ENCODE measurements around the gene FAM174B. TPM values are rescaled to one million over a fixed set of nuclear protein-coding genes. Genes with fewer than 3 reads are reported as not detected.

The FAM174B gene
- total and polyA plus RNA-seq, 2 experiments from 2014 or later, result 15.0 to 21.8 TPM

DNA sequence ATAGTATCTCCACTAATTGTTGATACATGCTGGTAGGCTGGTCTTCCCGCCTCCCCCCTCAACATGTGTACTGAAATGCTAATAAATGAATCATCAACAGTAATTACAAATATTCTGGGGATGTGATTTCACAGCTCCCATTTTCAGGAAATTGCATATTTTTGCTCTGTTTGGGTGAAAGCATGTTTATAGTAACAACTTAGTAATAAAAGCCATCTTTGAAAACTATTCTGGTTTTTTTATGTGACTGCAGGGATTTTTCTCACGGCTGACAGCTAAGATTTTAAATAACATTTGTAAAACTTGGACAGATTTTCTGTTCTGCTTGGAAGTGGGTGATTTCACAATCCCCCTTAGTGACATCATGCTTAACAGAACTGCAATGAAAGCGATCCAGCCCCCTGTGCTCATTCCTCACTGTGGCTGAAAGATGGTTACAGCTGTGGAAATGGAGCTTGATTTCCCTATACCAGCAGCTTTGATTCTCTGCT lies 25.6 kb upstream of the FAM174B start (continued):
- TF ChIP-seq CTCF (conservative IDR thresholded peaks at IDR 0.05; ENCODE audit: low read depth in 2 of 2) (no peak), REST (IDR thresholded peaks at IDR 0.05; ENCODE audit: unreplicated experiment) (no peak), JUNB (IDR thresholded peaks at IDR 0.05; ENCODE audit: unreplicated experiment) (no peak)

GRCh38 chr15:92677999-92678398 lies 22.4 kb upstream of the FAM174B start:
- Histone ChIP-seq H3K4me2 (no peak overlapping the region), H3K79me2 (replicated peaks; ENCODE audit: insufficient read depth) (no peaks in the 10 kb centered on the region), H3K9me2 (ENCODE audit: insufficient read depth) (no peaks in the 10 kb centered on the region), H3K36me3 (ENCODE audit: insufficient read depth) (no peaks in the 10 kb centered on the region), H3K4me3 (no peak overlapping the region), H4K20me1 (replicated peaks; ENCODE audit: insufficient read depth) (no peaks in the 10 kb centered on the region), H3K27ac (ENCODE audit: low read depth) (no peak overlapping the region), H3K4me1 (ENCODE audit: insufficient read depth) (no peaks in the 10 kb centered on the region; the same call in 1 of the 2 replicates), H2AFZ (no peak overlapping the region), H3K27me3 (ENCODE audit: insufficient read depth) (no peaks in the 10 kb centered on the region), H3F3A (replicated peaks; ENCODE audit: low read depth) (no peaks in the 10 kb centered on the region)
- no peaks in the 10 kb centered on the region for H3K9me3 Mint-ChIP-seq
- ATAC-seq, result no peak
- no peaks in the 10 kb centered on the region for H3K27me3 Mint-ChIP-seq (ENCODE audit: insufficient read depth, low read depth, poor library complexity)
- H3K4me3 Mint-ChIP-seq, result no peak overlapping the region
- H3K27ac Mint-ChIP-seq, result no peak overlapping the region
- DNase-seq (ENCODE audit: low spot score), result no peak
- H3K36me3 Mint-ChIP-seq (ENCODE audit: low read depth), result no peaks in the 10 kb centered on the region
- H3K4me1 Mint-ChIP-seq, result peaks cover 9% of the 10 kb centered on the region
- no peak for TF ChIP-seq EZH2 (IDR thresholded peaks at IDR 0.05; ENCODE audit: low read depth, unreplicated experiment)
- no peak for TF ChIP-seq CREB1 (CRISPR knock-in tag; IDR thresholded peaks at IDR 0.05; ENCODE audit: low read depth)
- TF ChIP-seq ZNF114 (CRISPR knock-in tag; IDR thresholded peaks at IDR 0.05), result no peak
- TF ChIP-seq STAT1 (IDR thresholded peaks at IDR 0.05; ENCODE audit: unreplicated experiment), result no peak
- TF ChIP-seq, protein P1, sequence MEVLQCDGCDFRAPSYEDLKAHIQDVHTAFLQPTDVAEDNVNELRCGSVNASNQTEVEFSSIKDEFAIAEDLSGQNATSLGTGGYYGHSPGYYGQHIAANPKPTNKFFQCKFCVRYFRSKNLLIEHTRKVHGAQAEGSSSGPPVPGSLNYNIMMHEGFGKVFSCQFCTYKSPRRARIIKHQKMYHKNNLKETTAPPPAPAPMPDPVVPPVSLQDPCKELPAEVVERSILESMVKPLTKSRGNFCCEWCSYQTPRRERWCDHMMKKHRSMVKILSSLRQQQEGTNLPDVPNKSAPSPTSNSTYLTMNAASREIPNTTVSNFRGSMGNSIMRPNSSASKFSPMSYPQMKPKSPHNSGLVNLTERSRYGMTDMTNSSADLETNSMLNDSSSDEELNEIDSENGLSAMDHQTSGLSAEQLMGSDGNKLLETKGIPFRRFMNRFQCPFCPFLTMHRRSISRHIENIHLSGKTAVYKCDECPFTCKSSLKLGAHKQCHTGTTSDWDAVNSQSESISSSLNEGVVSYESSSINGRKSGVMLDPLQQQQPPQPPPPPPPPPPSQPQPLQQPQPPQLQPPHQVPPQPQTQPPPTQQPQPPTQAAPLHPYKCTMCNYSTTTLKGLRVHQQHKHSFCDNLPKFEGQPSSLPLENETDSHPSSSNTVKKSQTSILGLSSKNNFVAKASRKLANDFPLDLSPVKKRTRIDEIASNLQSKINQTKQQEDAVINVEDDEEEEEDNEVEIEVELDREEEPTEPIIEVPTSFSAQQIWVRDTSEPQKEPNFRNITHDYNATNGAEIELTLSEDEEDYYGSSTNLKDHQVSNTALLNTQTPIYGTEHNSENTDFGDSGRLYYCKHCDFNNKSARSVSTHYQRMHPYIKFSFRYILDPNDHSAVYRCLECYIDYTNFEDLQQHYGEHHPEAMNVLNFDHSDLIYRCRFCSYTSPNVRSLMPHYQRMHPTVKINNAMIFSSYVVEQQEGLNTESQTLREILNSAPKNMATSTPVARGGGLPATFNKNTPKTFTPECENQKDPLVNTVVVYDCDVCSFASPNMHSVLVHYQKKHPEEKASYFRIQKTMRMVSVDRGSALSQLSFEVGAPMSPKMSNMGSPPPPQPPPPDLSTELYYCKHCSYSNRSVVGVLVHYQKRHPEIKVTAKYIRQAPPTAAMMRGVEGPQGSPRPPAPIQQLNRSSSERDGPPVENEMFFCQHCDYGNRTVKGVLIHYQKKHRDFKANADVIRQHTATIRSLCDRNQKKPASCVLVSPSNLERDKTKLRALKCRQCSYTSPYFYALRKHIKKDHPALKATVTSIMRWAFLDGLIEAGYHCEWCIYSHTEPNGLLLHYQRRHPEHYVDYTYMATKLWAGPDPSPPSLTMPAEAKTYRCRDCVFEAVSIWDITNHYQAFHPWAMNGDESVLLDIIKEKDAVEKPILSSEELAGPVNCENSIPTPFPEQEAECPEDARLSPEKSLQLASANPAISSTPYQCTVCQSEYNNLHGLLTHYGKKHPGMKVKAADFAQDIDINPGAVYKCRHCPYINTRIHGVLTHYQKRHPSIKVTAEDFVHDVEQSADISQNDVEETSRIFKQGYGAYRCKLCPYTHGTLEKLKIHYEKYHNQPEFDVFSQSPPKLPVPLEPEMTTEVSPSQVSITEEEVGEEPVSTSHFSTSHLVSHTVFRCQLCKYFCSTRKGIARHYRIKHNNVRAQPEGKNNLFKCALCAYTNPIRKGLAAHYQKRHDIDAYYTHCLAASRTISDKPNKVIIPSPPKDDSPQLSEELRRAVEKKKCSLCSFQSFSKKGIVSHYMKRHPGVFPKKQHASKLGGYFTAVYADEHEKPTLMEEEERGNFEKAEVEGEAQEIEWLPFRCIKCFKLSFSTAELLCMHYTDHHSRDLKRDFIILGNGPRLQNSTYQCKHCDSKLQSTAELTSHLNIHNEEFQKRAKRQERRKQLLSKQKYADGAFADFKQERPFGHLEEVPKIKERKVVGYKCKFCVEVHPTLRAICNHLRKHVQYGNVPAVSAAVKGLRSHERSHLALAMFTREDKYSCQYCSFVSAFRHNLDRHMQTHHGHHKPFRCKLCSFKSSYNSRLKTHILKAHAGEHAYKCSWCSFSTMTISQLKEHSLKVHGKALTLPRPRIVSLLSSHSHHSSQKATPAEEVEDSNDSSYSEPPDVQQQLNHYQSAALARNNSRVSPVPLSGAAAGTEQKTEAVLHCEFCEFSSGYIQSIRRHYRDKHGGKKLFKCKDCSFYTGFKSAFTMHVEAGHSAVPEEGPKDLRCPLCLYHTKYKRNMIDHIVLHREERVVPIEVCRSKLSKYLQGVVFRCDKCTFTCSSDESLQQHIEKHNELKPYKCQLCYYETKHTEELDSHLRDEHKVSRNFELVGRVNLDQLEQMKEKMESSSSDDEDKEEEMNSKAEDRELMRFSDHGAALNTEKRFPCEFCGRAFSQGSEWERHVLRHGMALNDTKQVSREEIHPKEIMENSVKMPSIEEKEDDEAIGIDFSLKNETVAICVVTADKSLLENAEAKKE (CRISPR knock-in tag; IDR thresholded peaks at IDR 0.05), result no peak
- TF ChIP-seq NANOG (IDR thresholded peaks at IDR 0.05; ENCODE audit: borderline replicate concordance), result no peak
- TF ChIP-seq REST (IDR thresholded peaks at IDR 0.05; ENCODE audit: unreplicated experiment), result no peak
- no peak for TF ChIP-seq EZH2phosphoT487 (IDR thresholded peaks at IDR 0.05; ENCODE audit: unreplicated experiment)

Measured in GM23338 (cell line).